AG10803 (cell line): ENCODE data around the gene GNB1L.

ENCODE experiments used
- DNase-seq: peaks from one replicate; pipeline ENCODE4 v3.0.0; 2010; ENCODE audit warnings: low read depth
- H3K4me3 ChIP-seq: 2 replicates; pipeline ENCODE4 v1.5.1; 2011; ENCODE audit warnings: mild to moderate bottlenecking, low read length, control low read depth
- CTCF ChIP-seq: conservative IDR thresholded peaks from 2 replicates; pipeline ENCODE4 v1.5.1; 2011; ENCODE audit warnings: mild to moderate bottlenecking, low read length, control low read depth, inconsistent platforms

Gene GNB1L

GRCh38 chr22:19853058-19853878, 1.4 kb downstream of the GNB1L start:
- TF ChIP-seq CTCF: no peak
- no peak for DNase-seq
- peak overlapping the region; percentile 92 for H3K4me3 ChIP-seq

- DNase-seq: no peak
- no peak for TF ChIP-seq CTCF
- peak overlapping the region; percentile 92 for H3K4me3 ChIP-seq
Measured at GRCh38 chr22:19852177-19852781, 2.4 kb downstream of the GNB1L start.

- H3K4me3 ChIP-seq: no peak overlapping the region
- no peak for DNase-seq
- no peak for TF ChIP-seq CTCF
Measured at GRCh38 chr22:19851291-19852176, 3.1 kb downstream of the GNB1L start.

- DNase-seq: no peak
- no peak for TF ChIP-seq CTCF
- no peak overlapping the region for H3K4me3 ChIP-seq
Measured at GRCh38 chr22:19850763-19851109, 3.9 kb downstream of the GNB1L start.

- no peak for TF ChIP-seq CTCF
- no peak overlapping the region for H3K4me3 ChIP-seq
- DNase-seq: no peak
Measured at GRCh38 chr22:19849835-19850762, 4.6 kb downstream of the GNB1L start.
